H1 (cell line): ENCODE results near the gene PDE1A. TPM values are rescaled to one million over a fixed set of nuclear protein-coding genes. Genes with fewer than 3 reads are reported as not detected.

Source experiments
- CTCF ChIA-PET: fragments of 300-600 bp; sonication (Branson Sonifier 250); formaldehyde crosslinking; loops from one replicate; lab custom pipeline; 2021; ENCODE audit not compliant: partially characterized antibody; lab: Charles Lee
- POLR2A ChIA-PET: fragments of 300-600 bp; sonication (Branson Sonifier 250); formaldehyde crosslinking; loops from one replicate; lab custom pipeline; 2021; ENCODE audit warnings: inconsistent platforms; ENCODE audit not compliant: partially characterized antibody; lab: Charles Lee
- DNase-seq, 2 experiments: peaks; one replicate each; pipeline versions ENCODE4 v3.0.0 to v3.0.0-alpha.2; 2010 to 2022; ENCODE audit warnings: low spot score in 2 of 2, low read depth in 1 of 2, mixed read lengths in 1 of 2
- FAIRE-seq: peaks from 2 replicates; lab custom pipeline; 2011; peaks lifted over from hg19 to GRCh38; lab: Jason Lieb, UNC
- H2AFZ ChIP-seq: 2 replicates; pipeline ENCODE4 v1.8.1; 2012; ENCODE audit warnings: low read length, inconsistent platforms
- H2AK5ac ChIP-seq: 2 replicates; pipeline ENCODE4 v1.6.1; 2013; ENCODE audit warnings: low read depth, low read length
- H2BK120ac ChIP-seq: replicated peaks from 2 replicates; pipeline ENCODE3; 2013; ENCODE audit warnings: low read depth, low read length, inconsistent platforms
- H2BK12ac ChIP-seq: 2 replicates; pipeline ENCODE4 v1.6.1; 2013; ENCODE audit warnings: low read depth, low read length
- H2BK15ac ChIP-seq: 2 replicates; pipeline ENCODE4 v1.6.1; 2013; ENCODE audit warnings: low read length
- H2BK20ac ChIP-seq: 2 replicates; pipeline ENCODE4 v1.6.1; 2013; ENCODE audit warnings: low read length
- H2BK5ac ChIP-seq: 2 replicates; pipeline ENCODE4 v1.6.1; 2013; ENCODE audit warnings: low read depth, low read length
- H3K14ac ChIP-seq: 2 replicates; pipeline ENCODE4 v1.6.1; 2013; ENCODE audit warnings: inconsistent platforms; ENCODE audit not compliant: insufficient read length
- H3K18ac ChIP-seq: 2 replicates; pipeline ENCODE4 v1.6.1; 2013; ENCODE audit warnings: low read length; ENCODE audit errors: extremely low read depth
- H3K23ac ChIP-seq: 2 replicates; pipeline ENCODE4 v1.6.1; 2013; ENCODE audit warnings: inconsistent platforms; ENCODE audit not compliant: insufficient read length
- H3K23me2 ChIP-seq: 2 replicates; pipeline ENCODE4 v1.6.1; 2013; ENCODE audit warnings: low read depth, low read length
- H3K27ac ChIP-seq: 2 replicates; pipeline ENCODE4 v1.6.1; 2011; ENCODE audit warnings: low read depth, low read length, inconsistent platforms
- H3K27me3 ChIP-seq, 4 experiments: replicated peaks in 1 of 4; 1 replicate in 1 of 4; 2 replicates in 3 of 4; pipeline versions ENCODE4 v1.6.1 to v1.8.1; 2011 to 2013; ENCODE audit warnings: low read length in 3 of 4, mild to moderate bottlenecking in 3 of 4, inconsistent platforms in 2 of 4, mixed read lengths in 2 of 4, moderate library complexity in 1 of 4; ENCODE audit not compliant: control insufficient read depth in 3 of 4, insufficient read depth in 3 of 4; ENCODE audit errors: extremely low read depth in 1 of 4
- H3K36me3 ChIP-seq, 4 experiments: 2 replicates each; pipeline versions ENCODE4 v1.6.1 to v1.8.1; 2011 to 2013; ENCODE audit warnings: mild to moderate bottlenecking in 4 of 4, low read length in 3 of 4, moderate library complexity in 2 of 4, control low read depth in 1 of 4, inconsistent platforms in 1 of 4; ENCODE audit not compliant: insufficient read depth in 4 of 4, control insufficient read depth in 2 of 4
- H3K4ac ChIP-seq: replicated peaks from 2 replicates; pipeline ENCODE3; 2013; ENCODE audit warnings: low read length, low read depth, mixed read lengths, inconsistent platforms; ENCODE audit not compliant: insufficient read length
- H3K4me1 ChIP-seq, 4 experiments: replicated peaks in 1 of 4; 1 replicate in 1 of 4; 2 replicates in 3 of 4; pipeline versions ENCODE4 v1.6.1 to v1.8.1; 2011 to 2013; ENCODE audit warnings: low read length in 3 of 4, inconsistent platforms in 2 of 4, mixed read lengths in 1 of 4; ENCODE audit not compliant: insufficient read depth in 4 of 4, control insufficient read depth in 3 of 4
- H3K4me2 ChIP-seq, 2 experiments: 2 replicates each; pipeline versions ENCODE4 v1.6.1 to v1.8.1; 2011 to 2013; ENCODE audit warnings: low read depth in 2 of 2, low read length in 2 of 2, control low read depth in 1 of 2, inconsistent platforms in 1 of 2, mild to moderate bottlenecking in 1 of 2; ENCODE audit not compliant: insufficient read depth in 1 of 2
- H3K4me3 ChIP-seq, 4 experiments: fragments of 200-600, 300-600 bp in 1 of 4; sonication (generic), shearing (Covaris generic), sonication (Bioruptor Twin) in 1 of 4; 2 replicates each; pipeline versions ENCODE4 v1.5.1 to v1.8.1; 2011 to 2016; ENCODE audit warnings: low read length in 4 of 4, low read depth in 3 of 4, control low read depth in 2 of 4, inconsistent platforms in 2 of 4, mild to moderate bottlenecking in 2 of 4, mixed read lengths in 1 of 4, moderate library complexity in 1 of 4; ENCODE audit not compliant: insufficient read depth in 2 of 4; ENCODE audit errors: extremely low read depth in 1 of 4
- H3K56ac ChIP-seq: replicated peaks from 2 replicates; pipeline ENCODE3; 2013; ENCODE audit warnings: low read depth, mild to moderate bottlenecking, mixed read lengths, low read length, inconsistent platforms; ENCODE audit not compliant: insufficient read length
- H3K79me1 ChIP-seq: 2 replicates; pipeline ENCODE4 v1.6.1; 2013; ENCODE audit warnings: low read depth, low read length, control low read depth
- H3K79me2 ChIP-seq, 2 experiments: 2 replicates each; pipeline versions ENCODE4 v1.6.1 to v1.8.1; 2012 to 2013; ENCODE audit warnings: low read length in 2 of 2, mild to moderate bottlenecking in 2 of 2, inconsistent platforms in 1 of 2; ENCODE audit not compliant: insufficient read depth in 2 of 2, control insufficient read depth in 1 of 2
- H3K9ac ChIP-seq, 4 experiments: replicated peaks in 1 of 4; 1 replicate in 1 of 4; 2 replicates in 3 of 4; pipeline versions ENCODE4 v1.6.1 to v1.8.1; 2011 to 2013; ENCODE audit warnings: low read depth in 3 of 4, low read length in 3 of 4, control low read depth in 2 of 4, mild to moderate bottlenecking in 2 of 4, moderate library complexity in 2 of 4, inconsistent platforms in 1 of 4; ENCODE audit errors: extremely low read depth in 1 of 4
- H3K9me3 ChIP-seq, 2 experiments: 2 replicates each; pipeline versions ENCODE4 v1.6.1 to v1.8.1; 2012 to 2013; ENCODE audit warnings: mild to moderate bottlenecking in 2 of 2, moderate library complexity in 2 of 2, control low read depth in 1 of 2, inconsistent platforms in 1 of 2, low read depth in 1 of 2, low read length in 1 of 2, mixed read lengths in 1 of 2; ENCODE audit not compliant: insufficient read depth in 2 of 2
- H4K20me1 ChIP-seq, 2 experiments: replicated peaks in 1 of 2; 2 replicates each; pipeline versions ENCODE3 to v1.8.1; 2011 to 2013; ENCODE audit warnings: inconsistent platforms in 2 of 2, low read length in 2 of 2, mild to moderate bottlenecking in 1 of 2; ENCODE audit not compliant: insufficient read depth in 2 of 2, control insufficient read depth in 1 of 2
- H4K5ac ChIP-seq: 2 replicates; pipeline ENCODE4 v1.6.1; 2013; ENCODE audit warnings: low read length, low read depth, mixed read lengths, inconsistent platforms; ENCODE audit not compliant: insufficient read length
- H4K8ac ChIP-seq: 2 replicates; pipeline ENCODE4 v1.8.0; 2013; ENCODE audit warnings: mild to moderate bottlenecking, moderate library complexity, low read length, inconsistent platforms; ENCODE audit not compliant: insufficient read depth; ENCODE audit errors: extremely low read depth
- H4K91ac ChIP-seq: replicated peaks from 2 replicates; pipeline ENCODE3; 2013; ENCODE audit warnings: low read length, mixed read lengths, inconsistent platforms; ENCODE audit not compliant: insufficient read length
- CEBPB ChIP-seq: IDR thresholded peaks from 2 replicates; pipeline ENCODE4 v1.6.1; 2012; ENCODE audit warnings: low read depth, low read length
- JUN ChIP-seq: IDR thresholded peaks from 2 replicates; pipeline ENCODE4 v1.6.1; 2011; ENCODE audit warnings: low read depth, mild to moderate bottlenecking, improper control_type of control experiment, low read length
- SRF ChIP-seq: IDR thresholded peaks from 2 replicates; pipeline ENCODE4 v1.6.1; 2011; ENCODE audit warnings: mild to moderate bottlenecking, low read depth, low read length, moderate library complexity
- WGBS, 2 experiments: shearing (Covaris generic) in 1 of 2; methylation state at CpG; one replicate each; pipeline versions ENCODE4 v1.1.6 to v1.1.7; 2013 to 2015; ENCODE audit warnings: low lambda C conversion rate in 2 of 2, mixed read lengths in 2 of 2, inconsistent platforms in 1 of 2, low coverage in 1 of 2, missing lambda C conversion rate in 1 of 2; ENCODE audit not compliant: insufficient replicate concordance in 2 of 2, insufficient coverage in 1 of 2, insufficient read length in 1 of 2; ENCODE audit errors: extremely low coverage in 1 of 2, missing lambda C conversion rate in 1 of 2; 5-methylcytosine and 5-hydroxymethylcytosine counted together
- polyA plus RNA-seq, 7 experiments: library from polyadenylated mRNA; depleted of rRNA in 3 of 7; stranded (reverse) in 5 of 7; unstranded in 2 of 7; fragments of >200 nt in 5 of 7; fragments of 200-250 nt in 2 of 7; gene quantifications; 1 replicate in 5 of 7; 2 replicates in 1 of 7; 4 replicates in 1 of 7; pipeline versions ENCODE4 v1.2.1 to v1.2.3, GENCODE V29; 2011 to 2013; ENCODE audit warnings: missing spikeins in 2 of 7, mixed read lengths in 2 of 7
- total RNA-seq: library from RNA; stranded (reverse); fragmentation: NEBNext Ultra II Directional; extraction: Animal tissue kit (Norgen Biotek cat#: 25700); gene quantifications from 2 replicates; pipeline ENCODE4 v1.2.1, GENCODE V29; 2021

Gene PDE1A
- total and polyA plus RNA-seq, 2 of the 8 experiments (the other 6 are each of a cell fraction or from before 2014, with no cell fraction given), result 0.34 TPM; not detected in 1

- H3K9me3 ChIP-seq, result no peaks in the 10 kb centered on the region
- no peak overlapping the region for H4K91ac ChIP-seq
- POLR2A ChIA-PET, result no interaction called here
Measured at GRCh38 chr2:182319556-182320505, 107.0 kb downstream of the PDE1A start.

More at GRCh38 chr2:182319556-182320505, 107.0 kb downstream of the PDE1A start:
- Histone ChIP-seq H4K8ac (no peak overlapping the region), H3K18ac (no peak overlapping the region), H2BK5ac (no peak overlapping the region), H3K79me1 (no peaks in the 10 kb centered on the region), H2BK12ac (no peak overlapping the region), H2BK20ac (no peak overlapping the region), H2BK15ac (no peak overlapping the region), H3K79me2 (no peaks in the 10 kb centered on the region), H3K27ac (no peak overlapping the region), H2AK5ac (no peak overlapping the region), H3K56ac (no peak overlapping the region), H3K23me2 (no peaks in the 10 kb centered on the region), H3K27me3 (peaks cover 0 to 1% (median 0%) of the 10 kb centered on the region in 4 experiments; a peak in 1 of 7 replicates), H4K5ac (no peak overlapping the region), H2BK120ac (no peak overlapping the region), H3K9ac (no peak overlapping the region), H3K14ac (no peak overlapping the region), H2AFZ (no peak overlapping the region), H3K4me3 (no peak overlapping the region), H3K4me2 (no peak overlapping the region), H4K20me1 (no peaks in the 10 kb centered on the region), H3K23ac (no peak overlapping the region), H3K4me1 (no peaks in the 10 kb centered on the region), H3K36me3 (no peaks in the 10 kb centered on the region), H3K4ac (no peak overlapping the region)
- FAIRE-seq (no peak), DNase-seq (no peak)
- CTCF ChIA-PET, result interaction anchor here (0.8 to 1.3 kb wide), 3 partner anchors 56 to 329 kb away, joined by 3 to 5 read pairs (median 4); no protein-coding TSS in a partner anchor
- TF ChIP-seq SRF, result no peak
- TF ChIP-seq CEBPB, result no peak
- TF ChIP-seq JUN, result no peak
- WGBS, 2 experiments, result 86% methylated on average over 4 of the region's 4 CpGs; no CpG with 5 or more reads in 1 of the 2 experiments
